ENCODE results near the gene CHN2. TPM values are rescaled to one million over a fixed set of nuclear protein-coding genes. Genes with fewer than 3 reads are reported as not detected.

CHN2 gene
- total RNA-seq, 1 experiment from 2014 or later = 5.0 TPM

GRCh38 chr7:29189743-29190201 is 4.8 kb upstream of the CHN2 start (continued):
- TF ChIP-seq GABPB1 (CRISPR knock-in tag; IDR thresholded peaks at IDR 0.05) (peak; percentile 41; the same call in 1 of the 2 replicates), FOXP1 (CRISPR knock-in tag; IDR thresholded peaks at IDR 0.05; ENCODE audit: borderline replicate concordance) (peak; percentile 68; the same call in 1 of the 2 replicates), CREM (CRISPR knock-in tag; IDR thresholded peaks at IDR 0.05) (peak; percentile 77)
- TF ChIP-seq, protein P1, sequence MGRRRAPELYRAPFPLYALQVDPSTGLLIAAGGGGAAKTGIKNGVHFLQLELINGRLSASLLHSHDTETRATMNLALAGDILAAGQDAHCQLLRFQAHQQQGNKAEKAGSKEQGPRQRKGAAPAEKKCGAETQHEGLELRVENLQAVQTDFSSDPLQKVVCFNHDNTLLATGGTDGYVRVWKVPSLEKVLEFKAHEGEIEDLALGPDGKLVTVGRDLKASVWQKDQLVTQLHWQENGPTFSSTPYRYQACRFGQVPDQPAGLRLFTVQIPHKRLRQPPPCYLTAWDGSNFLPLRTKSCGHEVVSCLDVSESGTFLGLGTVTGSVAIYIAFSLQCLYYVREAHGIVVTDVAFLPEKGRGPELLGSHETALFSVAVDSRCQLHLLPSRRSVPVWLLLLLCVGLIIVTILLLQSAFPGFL (CRISPR knock-in tag; IDR thresholded peaks at IDR 0.05; ENCODE audit: borderline replicate concordance) = no peak

- ATAC-seq (no peak), DNase-seq (ENCODE audit: low spot score) (no peak)
- H3K27ac Mint-ChIP-seq = 0 out of 2 replicates have a peak overlapping the region, but pooled peaks have one; percentile 45
- H3K4me3 Mint-ChIP-seq = peak overlapping the region; percentile 46
- ChIA-PET CTCF (interaction anchor here (0.6 to 3.4 kb wide), 86 partner anchors 7 to 508 kb away, joined by 3 to 44 read pairs (median 6); partner anchors contain the start of gene CPVL), POLR2A (interaction anchor here (0.7 to 1.2 kb wide), 2 partner anchors 155 to 221 kb away, joined by 3 to 4 read pairs; no protein-coding TSS in a partner anchor)
- peaks cover 55% of the 10 kb centered on the region for H3K27me3 Mint-ChIP-seq (ENCODE audit: low read depth)
- no peaks in the 10 kb centered on the region for H3K36me3 Mint-ChIP-seq
- peaks cover 45% of the 10 kb centered on the region for H3K4me1 Mint-ChIP-seq
- no peak for TF ChIP-seq MLX (CRISPR knock-in tag; IDR thresholded peaks at IDR 0.05)
- TF ChIP-seq GABPB1 (CRISPR knock-in tag; IDR thresholded peaks at IDR 0.05) = peak; percentile 96
- H3K9me3 Mint-ChIP-seq = no peaks in the 10 kb centered on the region
Measured at GRCh38 chr7:29190349-29191045, 4.1 kb upstream of the CHN2 start.

- no peak for ATAC-seq
- Mint-ChIP-seq H3K4me1 (peaks cover 59% of the 10 kb centered on the region), H3K9me3 (no peaks in the 10 kb centered on the region), H3K4me3 (no peak overlapping the region), H3K27me3 (ENCODE audit: low read depth) (peaks cover 73% of the 10 kb centered on the region), H3K27ac (no peak overlapping the region), H3K36me3 (no peaks in the 10 kb centered on the region)
- ChIA-PET POLR2A (no interaction called here), CTCF (no interaction called here)
- no peak for TF ChIP-seq KAT7 (CRISPR knock-in tag; IDR thresholded peaks at IDR 0.05; ENCODE audit: borderline replicate concordance)
- TF ChIP-seq OVOL2 (CRISPR knock-in tag; IDR thresholded peaks at IDR 0.05; ENCODE audit: borderline replicate concordance) = no peak
- no peak for TF ChIP-seq ZNF396 (CRISPR knock-in tag; IDR thresholded peaks at IDR 0.05; ENCODE audit: borderline replicate concordance)
- no peak for TF ChIP-seq CREB1 (CRISPR knock-in tag; IDR thresholded peaks at IDR 0.05)
- TF ChIP-seq, protein P2, sequence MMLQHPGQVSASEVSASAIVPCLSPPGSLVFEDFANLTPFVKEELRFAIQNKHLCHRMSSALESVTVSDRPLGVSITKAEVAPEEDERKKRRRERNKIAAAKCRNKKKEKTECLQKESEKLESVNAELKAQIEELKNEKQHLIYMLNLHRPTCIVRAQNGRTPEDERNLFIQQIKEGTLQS (CRISPR knock-in tag; conservative IDR thresholded peaks at IDR 0.05) = no peak
- no peak for TF ChIP-seq ETV6 (CRISPR knock-in tag; IDR thresholded peaks at IDR 0.05)
- TF ChIP-seq FOXJ3 (CRISPR knock-in tag; IDR thresholded peaks at IDR 0.05; ENCODE audit: borderline replicate concordance) = no peak
- no peak for TF ChIP-seq CREM (CRISPR knock-in tag; IDR thresholded peaks at IDR 0.05)
- no peak for TF ChIP-seq CDX4 (CRISPR knock-in tag; IDR thresholded peaks at IDR 0.05; ENCODE audit: borderline replicate concordance)
- TF ChIP-seq, protein P3, sequence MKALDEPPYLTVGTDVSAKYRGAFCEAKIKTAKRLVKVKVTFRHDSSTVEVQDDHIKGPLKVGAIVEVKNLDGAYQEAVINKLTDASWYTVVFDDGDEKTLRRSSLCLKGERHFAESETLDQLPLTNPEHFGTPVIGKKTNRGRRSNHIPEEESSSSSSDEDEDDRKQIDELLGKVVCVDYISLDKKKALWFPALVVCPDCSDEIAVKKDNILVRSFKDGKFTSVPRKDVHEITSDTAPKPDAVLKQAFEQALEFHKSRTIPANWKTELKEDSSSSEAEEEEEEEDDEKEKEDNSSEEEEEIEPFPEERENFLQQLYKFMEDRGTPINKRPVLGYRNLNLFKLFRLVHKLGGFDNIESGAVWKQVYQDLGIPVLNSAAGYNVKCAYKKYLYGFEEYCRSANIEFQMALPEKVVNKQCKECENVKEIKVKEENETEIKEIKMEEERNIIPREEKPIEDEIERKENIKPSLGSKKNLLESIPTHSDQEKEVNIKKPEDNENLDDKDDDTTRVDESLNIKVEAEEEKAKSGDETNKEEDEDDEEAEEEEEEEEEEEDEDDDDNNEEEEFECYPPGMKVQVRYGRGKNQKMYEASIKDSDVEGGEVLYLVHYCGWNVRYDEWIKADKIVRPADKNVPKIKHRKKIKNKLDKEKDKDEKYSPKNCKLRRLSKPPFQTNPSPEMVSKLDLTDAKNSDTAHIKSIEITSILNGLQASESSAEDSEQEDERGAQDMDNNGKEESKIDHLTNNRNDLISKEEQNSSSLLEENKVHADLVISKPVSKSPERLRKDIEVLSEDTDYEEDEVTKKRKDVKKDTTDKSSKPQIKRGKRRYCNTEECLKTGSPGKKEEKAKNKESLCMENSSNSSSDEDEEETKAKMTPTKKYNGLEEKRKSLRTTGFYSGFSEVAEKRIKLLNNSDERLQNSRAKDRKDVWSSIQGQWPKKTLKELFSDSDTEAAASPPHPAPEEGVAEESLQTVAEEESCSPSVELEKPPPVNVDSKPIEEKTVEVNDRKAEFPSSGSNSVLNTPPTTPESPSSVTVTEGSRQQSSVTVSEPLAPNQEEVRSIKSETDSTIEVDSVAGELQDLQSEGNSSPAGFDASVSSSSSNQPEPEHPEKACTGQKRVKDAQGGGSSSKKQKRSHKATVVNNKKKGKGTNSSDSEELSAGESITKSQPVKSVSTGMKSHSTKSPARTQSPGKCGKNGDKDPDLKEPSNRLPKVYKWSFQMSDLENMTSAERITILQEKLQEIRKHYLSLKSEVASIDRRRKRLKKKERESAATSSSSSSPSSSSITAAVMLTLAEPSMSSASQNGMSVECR (CRISPR knock-in tag; IDR thresholded peaks at IDR 0.05; ENCODE audit: borderline replicate concordance) = no peak
- no peak for TF ChIP-seq FOXK1 (CRISPR knock-in tag; IDR thresholded peaks at IDR 0.05)
- TF ChIP-seq MLX (CRISPR knock-in tag; IDR thresholded peaks at IDR 0.05) = no peak
- TF ChIP-seq ERG (CRISPR knock-in tag; IDR thresholded peaks at IDR 0.05) = no peak
- no peak for TF ChIP-seq TEAD4 (CRISPR knock-in tag; IDR thresholded peaks at IDR 0.05)
- TF ChIP-seq ZNF232 (CRISPR knock-in tag; IDR thresholded peaks at IDR 0.05) = no peak
- no peak for TF ChIP-seq NFATC4 (CRISPR knock-in tag; IDR thresholded peaks at IDR 0.05)
- TF ChIP-seq, protein P4, sequence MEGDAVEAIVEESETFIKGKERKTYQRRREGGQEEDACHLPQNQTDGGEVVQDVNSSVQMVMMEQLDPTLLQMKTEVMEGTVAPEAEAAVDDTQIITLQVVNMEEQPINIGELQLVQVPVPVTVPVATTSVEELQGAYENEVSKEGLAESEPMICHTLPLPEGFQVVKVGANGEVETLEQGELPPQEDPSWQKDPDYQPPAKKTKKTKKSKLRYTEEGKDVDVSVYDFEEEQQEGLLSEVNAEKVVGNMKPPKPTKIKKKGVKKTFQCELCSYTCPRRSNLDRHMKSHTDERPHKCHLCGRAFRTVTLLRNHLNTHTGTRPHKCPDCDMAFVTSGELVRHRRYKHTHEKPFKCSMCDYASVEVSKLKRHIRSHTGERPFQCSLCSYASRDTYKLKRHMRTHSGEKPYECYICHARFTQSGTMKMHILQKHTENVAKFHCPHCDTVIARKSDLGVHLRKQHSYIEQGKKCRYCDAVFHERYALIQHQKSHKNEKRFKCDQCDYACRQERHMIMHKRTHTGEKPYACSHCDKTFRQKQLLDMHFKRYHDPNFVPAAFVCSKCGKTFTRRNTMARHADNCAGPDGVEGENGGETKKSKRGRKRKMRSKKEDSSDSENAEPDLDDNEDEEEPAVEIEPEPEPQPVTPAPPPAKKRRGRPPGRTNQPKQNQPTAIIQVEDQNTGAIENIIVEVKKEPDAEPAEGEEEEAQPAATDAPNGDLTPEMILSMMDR (IDR thresholded peaks at IDR 0.05) = no peak
- no peak for TF ChIP-seq PRRX2 (CRISPR knock-in tag; IDR thresholded peaks at IDR 0.05)
- no peak for DNase-seq (ENCODE audit: low spot score)
Measured at GRCh38 chr7:29192323-29192722, 2.3 kb upstream of the CHN2 start.

Data from WTC11 (cell line).